Liver (tissue), 9 donors: Measurements from ENCODE around the gene RAI1. TPM values are rescaled to one million over a fixed set of nuclear protein-coding genes. Genes with fewer than 3 reads are reported as not detected.

Experiments used
- DNase-seq: peaks from one replicate; pipeline ENCODE4 v3.0.0-alpha.2; 2017; ENCODE audit warnings: low spot score
- H3K27ac ChIP-seq, 2 donors: one replicate each; pipeline ENCODE4 v1.7.0; 2013; ENCODE audit warnings: inconsistent platforms in 2 of 2, low read length in 2 of 2, control low read depth in 1 of 2, low read depth in 1 of 2, mild to moderate bottlenecking in 1 of 2
- H3K27me3 ChIP-seq, 4 donors: one replicate each; pipeline versions ENCODE4 v1.6.1 to v1.7.0; 2013; ENCODE audit warnings: low read length in 3 of 4, inconsistent platforms in 1 of 4, mild to moderate bottlenecking in 1 of 4, moderate library complexity in 1 of 4; ENCODE audit not compliant: control insufficient read depth in 4 of 4, insufficient read depth in 4 of 4
- H3K36me3 ChIP-seq, 4 donors: one replicate each; pipeline versions ENCODE4 v1.6.1 to v1.7.0; 2013; ENCODE audit warnings: low read length in 3 of 4, mild to moderate bottlenecking in 3 of 4, low read depth in 1 of 4, moderate library complexity in 1 of 4; ENCODE audit not compliant: control insufficient read depth in 4 of 4, insufficient read depth in 3 of 4
- H3K4me1 ChIP-seq, 4 donors: one replicate each; pipeline versions ENCODE4 v1.6.1 to v1.7.0; 2013; ENCODE audit warnings: low read length in 3 of 4, mild to moderate bottlenecking in 3 of 4, moderate library complexity in 1 of 4; ENCODE audit not compliant: control insufficient read depth in 4 of 4, insufficient read depth in 4 of 4
- H3K4me3 ChIP-seq, 3 donors: one replicate each; pipeline versions ENCODE4 v1.6.1 to v1.7.0; 2013; ENCODE audit warnings: low read length in 3 of 3, control low read depth in 1 of 3, low read depth in 1 of 3, mild to moderate bottlenecking in 1 of 3
- H3K9ac ChIP-seq, 2 donors: one replicate each; pipeline ENCODE4 v1.7.0; 2013; ENCODE audit warnings: low read length in 2 of 2, mild to moderate bottlenecking in 2 of 2, moderate library complexity in 2 of 2, control low read depth in 1 of 2, low read depth in 1 of 2
- H3K9me3 ChIP-seq, 4 donors: one replicate each; pipeline versions ENCODE4 v1.6.1 to v1.7.0; 2013; ENCODE audit warnings: low read length in 3 of 4; ENCODE audit not compliant: control insufficient read depth in 4 of 4
- ATF3 ChIP-seq: IDR thresholded peaks from 2 replicates; pipeline ENCODE4 v1.6.1; 2016; ENCODE audit warnings: antibody characterized with exemption
- CTCF ChIP-seq: fragments of 150-350 bp; IDR thresholded peaks from 2 replicates; pipeline ENCODE4 v1.5.1; 2017; ENCODE audit warnings: improper control_type of control experiment, low read depth, low read length; ENCODE audit not compliant: missing input control
- EGR1 ChIP-seq, 2 donors: IDR thresholded peaks; 2 replicates each; pipeline ENCODE4 v1.6.1; 2016 to 2018; ENCODE audit warnings: antibody characterized with exemption in 2 of 2, low read depth in 2 of 2
- FOXA1 ChIP-seq: IDR thresholded peaks from 2 replicates; pipeline ENCODE4 v1.6.1; 2016; ENCODE audit warnings: antibody characterized with exemption
- FOXA2 ChIP-seq: IDR thresholded peaks from 2 replicates; pipeline ENCODE4 v1.6.1; 2016; ENCODE audit warnings: antibody characterized with exemption
- GABPA ChIP-seq, 2 donors: IDR thresholded peaks in 1 of 2; conservative IDR thresholded peaks in 1 of 2; 2 replicates each; pipeline ENCODE4 v1.6.1; 2016; ENCODE audit warnings: antibody characterized with exemption in 2 of 2, mild to moderate bottlenecking in 1 of 2, moderate library complexity in 1 of 2
- HNF4A ChIP-seq, 2 donors: conservative IDR thresholded peaks; 2 replicates each; pipeline ENCODE4 v1.6.1; 2016; ENCODE audit warnings: antibody characterized with exemption in 2 of 2, mild to moderate bottlenecking in 2 of 2
- HNF4G ChIP-seq: IDR thresholded peaks from 2 replicates; pipeline ENCODE4 v1.6.1; 2016; ENCODE audit warnings: antibody characterized with exemption
- JUND ChIP-seq, 2 donors: IDR thresholded peaks; 2 replicates each; pipeline ENCODE4 v1.6.1; 2016; ENCODE audit warnings: antibody characterized with exemption in 2 of 2
- MAX ChIP-seq: IDR thresholded peaks from 2 replicates; pipeline ENCODE4 v1.6.1; 2016; ENCODE audit warnings: antibody characterized with exemption
- NR2F2 ChIP-seq: IDR thresholded peaks from 2 replicates; pipeline ENCODE4 v1.6.1; 2016; ENCODE audit warnings: antibody characterized with exemption
- RAD21 ChIP-seq, 2 donors: IDR thresholded peaks; 2 replicates each; pipeline ENCODE4 v1.6.1; 2016; ENCODE audit warnings: antibody characterized with exemption in 2 of 2, mild to moderate bottlenecking in 2 of 2
- REST ChIP-seq: IDR thresholded peaks from 2 replicates; pipeline ENCODE4 v1.6.1; 2016; ENCODE audit warnings: antibody characterized with exemption, mild to moderate bottlenecking
- RXRA ChIP-seq, 2 donors: IDR thresholded peaks; 2 replicates each; pipeline ENCODE4 v1.6.1; 2017 to 2018; ENCODE audit warnings: antibody characterized with exemption in 2 of 2, mild to moderate bottlenecking in 1 of 2
- SP1 ChIP-seq: IDR thresholded peaks from 2 replicates; pipeline ENCODE4 v1.6.1; 2018; ENCODE audit warnings: antibody characterized with exemption, mild to moderate bottlenecking
- TAF1 ChIP-seq: conservative IDR thresholded peaks from 2 replicates; pipeline ENCODE4 v1.6.1; 2016; ENCODE audit warnings: antibody characterized with exemption, mild to moderate bottlenecking
- YY1 ChIP-seq: IDR thresholded peaks from 2 replicates; pipeline ENCODE4 v1.6.1; 2016; ENCODE audit warnings: antibody characterized with exemption, mild to moderate bottlenecking
- ZBTB33 ChIP-seq: IDR thresholded peaks from 2 replicates; pipeline ENCODE4 v1.6.1; 2016; ENCODE audit warnings: antibody characterized with exemption
- WGBS: extraction: QIAGEN DNeasy Blood & Tissue Kit; methylation state at CpG from one replicate; pipeline ENCODE4 v1.1.7; 2013; 5-methylcytosine and 5-hydroxymethylcytosine counted together
- polyA plus RNA-seq, 2 donors: library from polyadenylated mRNA; stranded (reverse) in 1 of 2; unstranded in 1 of 2; fragments of 200-250 nt in 1 of 2; fragments of >200 nt in 1 of 2; fragmentation: Nextera tagmentation in 1 of 2; extraction: Ambion mirVana in 1 of 2; gene quantifications; one replicate each; pipeline versions ENCODE4 v1.2.1 to v1.2.3, GENCODE V29; 2013 to 2015
- total RNA-seq, 2 donors: library from RNA; depleted of rRNA; stranded (reverse); fragments of >200 nt; gene quantifications; one replicate each; pipeline ENCODE4 v1.2.3, GENCODE V29; 2014
- donor health status: healthy.
- donor health status: healthy.
- donor health status: healthy.
- donor health status: healthy.
- donor health status: healthy.

Gene RAI1
- total and polyA plus RNA-seq, 4 donors = 0.57 to 7.6 (median 5.3) TPM

- 94% methylated on average over 8 of the region's 8 CpGs for WGBS
- peaks cover 7 to 21% (median 17%) of the 10 kb centered on the region in 4 donors for H3K4me1 ChIP-seq
- no peaks in the 10 kb centered on the region for H3K27me3 ChIP-seq
- TF ChIP-seq ZBTB33 (no peak), MAX (no peak), ATF3 (no peak), CTCF (no peak), RAD21 (IDR thresholded peaks at IDR 0.05) (no peak), TAF1 (no peak)
- no peak overlapping the region for H3K27ac ChIP-seq
- H3K9ac ChIP-seq = no peak overlapping the region
- no peak for DNase-seq
- no peaks in the 10 kb centered on the region for H3K9me3 ChIP-seq
- no peak overlapping the region for H3K4me3 ChIP-seq
- H3K36me3 ChIP-seq = no peaks in the 10 kb centered on the region
Observed at GRCh38 chr17:17846645-17847044, 165.4 kb downstream of the RAI1 start.

GRCh38 chr17:17847118-17847689, 165.9 kb downstream of the RAI1 start:
- TF ChIP-seq YY1 (no peak), RXRA (IDR thresholded peaks at IDR 0.05) (no peak), ATF3 (no peak), FOXA2 (no peak), FOXA1 (no peak), HNF4G (no peak), REST (no peak), TAF1 (no peak), ZBTB33 (no peak), JUND (IDR thresholded peaks at IDR 0.05) (no peak), SP1 (no peak), RAD21 (IDR thresholded peaks at IDR 0.05) (no peak), EGR1 (IDR thresholded peaks at IDR 0.05; ENCODE audit: low read depth in 2 of 2) (no peak), GABPA (IDR thresholded peaks at IDR 0.05 in 1 of 2, conservative IDR thresholded peaks at IDR 0.05 in 1 of 2) (no peak), HNF4A (conservative IDR thresholded peaks at IDR 0.05) (no peak), NR2F2 (no peak), MAX (no peak), CTCF (no peak)
- Histone ChIP-seq H3K4me1 (peaks cover 5 to 16% (median 13%) of the 10 kb centered on the region in 4 donors), H3K27ac (no peak overlapping the region)

More at GRCh38 chr17:17847118-17847689, 165.9 kb downstream of the RAI1 start:
- H3K27me3 ChIP-seq = no peaks in the 10 kb centered on the region
- H3K9ac ChIP-seq = no peak overlapping the region
- H3K4me3 ChIP-seq = no peak overlapping the region
- DNase-seq = no peak
- H3K9me3 ChIP-seq = no peaks in the 10 kb centered on the region
- WGBS = 92% methylated on average over 17 of the region's 17 CpGs
- no peaks in the 10 kb centered on the region for H3K36me3 ChIP-seq
